Keratinocyte (primary cell): ENCODE results near the gene PLEKHG4.

Experiments used
- CTCF ChIP-seq, 3 experiments: IDR thresholded peaks in 1 of 3; conservative IDR thresholded peaks in 1 of 3; optimal IDR thresholded peaks in 1 of 3; 2 replicates in 2 of 3; 3 replicates in 1 of 3; pipeline versions ENCODE3 to v1.5.1; 2011; ENCODE audit warnings: low read length in 3 of 3, mild to moderate bottlenecking in 3 of 3, moderate library complexity in 2 of 3, control low read depth in 1 of 3, inconsistent platforms in 1 of 3; ENCODE audit not compliant: insufficient read depth in 2 of 3; ENCODE audit errors: extremely low read depth in 1 of 3
- EZH2 ChIP-seq: IDR thresholded peaks from one replicate; pipeline ENCODE4 v1.6.1; 2012; ENCODE audit warnings: inconsistent platforms, mild to moderate bottlenecking, low read length, moderate library complexity

- TF ChIP-seq CTCF (optimal IDR thresholded peaks at IDR 0.05 in 1 of 3, IDR thresholded peaks at IDR 0.05 in 1 of 3, conservative IDR thresholded peaks at IDR 0.05 in 1 of 3; ENCODE audit: extremely low read depth in 1 of 3, insufficient read depth in 2 of 3, low read length in 3 of 3) (no peak), EZH2 (no peak)
Observed at GRCh38 chr16:67257486-67258160, 21.7 kb upstream of the PLEKHG4 start.
